Ishikawa (cell line): ENCODE data around the gene NUDT7.

Experiments used
- CEBPB ChIP-seq: IDR thresholded peaks from 2 replicates; pipeline ENCODE4 v1.6.1; 2012
- CREB1 ChIP-seq: IDR thresholded peaks from 2 replicates; pipeline ENCODE4 v1.6.1; 2012; ENCODE audit warnings: low read depth
- EP300 ChIP-seq: IDR thresholded peaks from 2 replicates; pipeline ENCODE4 v1.6.1; 2012; ENCODE audit warnings: borderline replicate concordance
- FOXM1 ChIP-seq: IDR thresholded peaks from 2 replicates; pipeline ENCODE4 v1.6.1; 2012; ENCODE audit warnings: low read depth, borderline replicate concordance
- MAX ChIP-seq: IDR thresholded peaks from 2 replicates; pipeline ENCODE4 v1.6.1; 2012
- RAD21 ChIP-seq: IDR thresholded peaks from 2 replicates; pipeline ENCODE4 v1.6.1; 2012; ENCODE audit warnings: low read depth
- REST ChIP-seq: IDR thresholded peaks from 2 replicates; pipeline ENCODE4 v1.6.1; 2012; ENCODE audit warnings: low read depth, mild to moderate bottlenecking
- TEAD4 ChIP-seq: IDR thresholded peaks from 2 replicates; pipeline ENCODE4 v1.6.1; 2012
- USF1 ChIP-seq: IDR thresholded peaks from 2 replicates; pipeline ENCODE4 v1.6.1; 2012
- YY1 ChIP-seq: IDR thresholded peaks from 2 replicates; pipeline ENCODE4 v1.6.1; 2012; ENCODE audit warnings: low read depth
- ZBTB7A ChIP-seq: IDR thresholded peaks from 2 replicates; pipeline ENCODE4 v1.6.1; 2012; ENCODE audit warnings: low read depth

GRCh38 chr16:77784441-77785372 is 62.4 kb downstream of the NUDT7 start:
- no peak for TF ChIP-seq EP300
- no peak for TF ChIP-seq CREB1
- TF ChIP-seq REST, result no peak
- TF ChIP-seq USF1, result no peak
- TF ChIP-seq YY1, result no peak
- no peak for TF ChIP-seq MAX
- no peak for TF ChIP-seq CEBPB
- no peak for TF ChIP-seq TEAD4
- TF ChIP-seq ZBTB7A, result no peak
- no peak for TF ChIP-seq RAD21
- TF ChIP-seq FOXM1, result no peak
